ENCODE data around the gene ZNF552.

- TF ChIP-seq CTCF (IDR thresholded peaks at IDR 0.05; ENCODE audit: insufficient read depth, low read length) (no peak), GABPA (IDR thresholded peaks at IDR 0.05; ENCODE audit: low read depth) (no peak), REST (IDR thresholded peaks at IDR 0.05; ENCODE audit: insufficient replicate concordance, low read depth) (no peak), POLR2AphosphoS5 (IDR thresholded peaks at IDR 0.05; ENCODE audit: low read depth) (no peak), SPI1 (IDR thresholded peaks at IDR 0.05; ENCODE audit: borderline replicate concordance, low read depth) (no peak)
Observed at GRCh38 chr19:57776764-57777296, 37.9 kb downstream of the ZNF552 start.

Measured in HL-60 (cell line).